ENCODE measurements around the gene SBNO2. TPM values are rescaled to one million over a fixed set of nuclear protein-coding genes. Genes with fewer than 3 reads are reported as not detected.

SBNO2 gene
- total RNA-seq, 1 experiment from 2014 or later = 46.3 TPM

DNA sequence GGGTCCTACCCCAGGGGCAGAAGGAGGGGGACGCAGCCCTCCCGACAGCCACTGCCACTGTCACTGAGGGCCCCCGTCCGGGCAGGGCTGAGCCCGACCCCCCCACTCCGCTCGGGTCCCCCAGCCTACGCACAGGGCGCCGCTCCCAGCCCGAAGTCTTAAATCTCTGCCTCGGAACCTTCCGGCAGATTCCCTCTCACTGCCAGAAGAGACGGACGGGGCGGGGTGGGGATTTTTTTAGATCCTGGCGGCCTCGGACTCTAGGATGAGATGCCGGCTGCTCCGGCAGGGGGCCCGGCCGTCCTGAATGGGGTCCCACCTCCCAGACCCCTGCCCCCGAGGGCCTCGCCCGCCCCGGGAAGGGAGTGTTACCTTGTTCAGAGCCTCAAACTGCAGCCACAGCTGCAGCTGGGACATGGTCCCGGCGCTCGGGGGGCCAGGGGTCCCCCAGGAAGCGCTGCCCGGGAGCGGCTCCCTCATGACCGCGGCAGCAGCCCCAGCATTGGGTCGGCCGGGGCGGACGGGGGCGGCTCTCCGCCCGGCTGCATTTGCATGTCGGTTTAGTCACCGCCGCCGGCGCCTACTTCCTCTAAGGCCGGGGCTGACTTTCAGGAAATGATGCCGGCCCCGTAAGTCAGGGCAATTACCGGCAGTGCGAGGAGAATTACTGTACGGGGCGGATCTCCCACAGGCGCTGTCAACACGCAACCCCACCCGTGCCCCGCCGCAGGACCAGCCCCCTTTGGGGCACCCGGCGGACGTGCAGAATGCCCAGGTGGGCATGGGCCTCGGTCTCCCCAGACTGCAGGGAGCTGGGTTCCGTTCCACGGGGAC, 42.1 kb downstream of the SBNO2 start:
- Histone ChIP-seq H3K23ac (ENCODE audit: insufficient read length, low read depth, low read length) (no peak overlapping the region), H2BK20ac (ENCODE audit: low read depth, low read length, poor library complexity, severe bottlenecking) (no peak overlapping the region), H3K79me1 (ENCODE audit: insufficient read depth, low read depth, low read length, poor library complexity, severe bottlenecking) (no peaks in the 10 kb centered on the region), H4K91ac (ENCODE audit: insufficient read length, low read depth, low read length) (no peak overlapping the region), H4K8ac (replicated peaks; ENCODE audit: insufficient read length, low read depth, low read length) (no peak overlapping the region), H3K56ac (ENCODE audit: insufficient read length, low read depth, low read length) (no peak overlapping the region), H3K4me1 (ENCODE audit: insufficient read depth, low read length) (no peaks in the 10 kb centered on the region; the same call in 1 of the 2 replicates), H2AK5ac (ENCODE audit: insufficient read length, low read length) (no peak overlapping the region), H3K9ac (ENCODE audit: extremely low read depth, insufficient read length, low read length) (no peak overlapping the region), H3K23me2 (ENCODE audit: insufficient read length, low read depth, low read length, poor library complexity, severe bottlenecking) (no peaks in the 10 kb centered on the region), H3K79me2 (ENCODE audit: insufficient read depth, low read length) (no peaks in the 10 kb centered on the region; the same call in 1 of the 2 replicates), H4K5ac (ENCODE audit: insufficient read length, low read depth, low read length) (no peak overlapping the region), H3K18ac (ENCODE audit: insufficient read length, low read depth, low read length) (peak overlapping the region; percentile 4), H3K4me2 (ENCODE audit: insufficient read depth, insufficient read length, low read length) (peak overlapping the region; percentile 14), H3K27ac (ENCODE audit: insufficient read length, low read depth, low read length) (no peak overlapping the region), H4K20me1 (ENCODE audit: control insufficient read depth, insufficient read depth, insufficient read length) (no peaks in the 10 kb centered on the region), H2BK15ac (ENCODE audit: low read depth, low read length) (no peak overlapping the region), H3T11ph (ENCODE audit: low read length) (no peak overlapping the region), H3K14ac (ENCODE audit: insufficient read depth, low read length) (peak overlapping the region; percentile 18), H3K4ac (ENCODE audit: low read depth, low read length) (no peak overlapping the region), H2BK5ac (ENCODE audit: insufficient read length, low read length) (no peak overlapping the region), H3K27me3 (ENCODE audit: insufficient read depth, low read length) (no peaks in the 10 kb centered on the region), H2BK120ac (ENCODE audit: low read depth, low read length, poor library complexity, severe bottlenecking) (no peak overlapping the region), H2AFZ (ENCODE audit: low read length) (no peak overlapping the region), H3K9me3 (ENCODE audit: control insufficient read depth, low read depth, low read length) (no peaks in the 10 kb centered on the region), H2BK12ac (ENCODE audit: insufficient read length, low read depth, low read length) (no peak overlapping the region)
- no peaks in the 10 kb centered on the region for H3K9me3 Mint-ChIP-seq
- H3K27me3 Mint-ChIP-seq (ENCODE audit: low read depth) = no peaks in the 10 kb centered on the region
- TF ChIP-seq, protein P1, sequence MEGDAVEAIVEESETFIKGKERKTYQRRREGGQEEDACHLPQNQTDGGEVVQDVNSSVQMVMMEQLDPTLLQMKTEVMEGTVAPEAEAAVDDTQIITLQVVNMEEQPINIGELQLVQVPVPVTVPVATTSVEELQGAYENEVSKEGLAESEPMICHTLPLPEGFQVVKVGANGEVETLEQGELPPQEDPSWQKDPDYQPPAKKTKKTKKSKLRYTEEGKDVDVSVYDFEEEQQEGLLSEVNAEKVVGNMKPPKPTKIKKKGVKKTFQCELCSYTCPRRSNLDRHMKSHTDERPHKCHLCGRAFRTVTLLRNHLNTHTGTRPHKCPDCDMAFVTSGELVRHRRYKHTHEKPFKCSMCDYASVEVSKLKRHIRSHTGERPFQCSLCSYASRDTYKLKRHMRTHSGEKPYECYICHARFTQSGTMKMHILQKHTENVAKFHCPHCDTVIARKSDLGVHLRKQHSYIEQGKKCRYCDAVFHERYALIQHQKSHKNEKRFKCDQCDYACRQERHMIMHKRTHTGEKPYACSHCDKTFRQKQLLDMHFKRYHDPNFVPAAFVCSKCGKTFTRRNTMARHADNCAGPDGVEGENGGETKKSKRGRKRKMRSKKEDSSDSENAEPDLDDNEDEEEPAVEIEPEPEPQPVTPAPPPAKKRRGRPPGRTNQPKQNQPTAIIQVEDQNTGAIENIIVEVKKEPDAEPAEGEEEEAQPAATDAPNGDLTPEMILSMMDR (conservative IDR thresholded peaks at IDR 0.05) = no peak; the same call in 2 of the 3 replicates
- H3K4me3 Mint-ChIP-seq = peak overlapping the region; percentile 44 to 47; a peak in 3 of 5 replicates
- DNase-seq = peak; percentile 73
- peaks cover 0 to 16% (median 11%) of the 10 kb centered on the region in 3 experiments; a peak in 5 of 7 replicates for H3K36me3 Mint-ChIP-seq (ENCODE audit: insufficient read depth in 1 of 3, low read depth in 3 of 3)
- H3K4me1 Mint-ChIP-seq = peaks cover 4 to 10% of the 10 kb centered on the region in 2 experiments
- no peak overlapping the region for H3K27ac Mint-ChIP-seq
- no CpG with 5 or more reads among the region's 64 CpGs for WGBS (ENCODE audit: extremely low coverage, insufficient read length, low lambda C conversion rate)
